Measurements from ENCODE around the gene REC114.

REC114 gene

DNA sequence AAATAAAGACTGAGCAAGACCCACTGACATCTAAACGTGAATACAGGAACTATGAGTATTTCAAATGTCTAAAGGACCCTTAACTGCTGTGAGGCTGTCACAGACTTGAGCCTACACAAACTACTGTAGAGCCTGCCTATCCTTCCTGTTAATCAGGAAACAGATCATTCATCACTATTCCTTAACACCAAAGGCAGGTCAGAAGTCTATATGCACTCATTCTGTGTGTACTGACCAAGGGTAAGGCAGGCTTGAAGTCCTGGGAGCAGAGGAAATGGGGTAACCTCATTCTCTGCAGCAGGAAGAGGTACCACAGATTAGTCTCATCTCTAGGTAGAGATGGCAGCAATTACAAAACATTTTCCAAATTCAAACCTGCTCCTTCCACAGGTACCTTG, 159.5 kb downstream of the REC114 start:
- no peak for DNase-seq (ENCODE audit: low read depth in 2 of 2, low spot score in 1 of 2)

DNA sequence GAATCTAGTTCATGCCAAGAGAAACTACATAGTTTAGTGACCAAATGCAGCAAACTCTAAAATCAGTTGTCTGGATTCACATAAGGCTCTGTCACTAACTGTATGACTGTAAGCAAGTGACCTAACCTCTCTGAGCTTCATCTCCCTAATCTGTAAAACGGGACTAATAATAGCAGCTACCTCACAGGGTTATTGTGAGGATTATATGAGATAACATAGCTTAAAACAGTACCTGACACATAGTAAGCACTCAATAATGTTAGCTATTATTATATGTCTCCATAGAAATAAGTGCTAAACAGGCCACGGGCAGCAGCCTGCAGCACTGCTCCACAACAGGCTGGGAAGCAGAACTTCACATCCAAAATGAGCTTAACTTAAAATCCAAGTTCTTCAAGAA, 160.0 kb downstream of the REC114 start:
- no peak for DNase-seq (ENCODE audit: low read depth in 2 of 2, low spot score in 1 of 2)

DNA sequence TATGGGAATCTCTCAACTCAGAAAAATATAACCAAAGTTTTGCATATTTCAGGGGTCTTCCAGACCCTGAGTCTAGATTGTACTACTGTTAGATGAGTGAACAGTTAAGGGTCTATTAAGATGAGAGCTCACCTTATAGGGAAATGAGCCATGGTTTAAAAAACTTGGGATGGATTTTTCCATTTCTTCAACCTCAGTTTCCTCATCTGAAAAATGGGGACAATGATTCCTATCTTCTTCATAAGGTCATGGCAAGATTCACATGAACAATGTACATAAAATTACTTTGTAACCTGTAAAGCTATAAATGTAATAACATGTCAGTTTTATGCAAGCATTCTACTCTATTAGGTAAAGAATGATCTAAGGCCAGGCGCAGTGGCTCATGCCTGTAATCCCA, 161.5 kb downstream of the REC114 start:
- no peak for DNase-seq (ENCODE audit: low read depth in 2 of 2, low spot score in 1 of 2)

DNA sequence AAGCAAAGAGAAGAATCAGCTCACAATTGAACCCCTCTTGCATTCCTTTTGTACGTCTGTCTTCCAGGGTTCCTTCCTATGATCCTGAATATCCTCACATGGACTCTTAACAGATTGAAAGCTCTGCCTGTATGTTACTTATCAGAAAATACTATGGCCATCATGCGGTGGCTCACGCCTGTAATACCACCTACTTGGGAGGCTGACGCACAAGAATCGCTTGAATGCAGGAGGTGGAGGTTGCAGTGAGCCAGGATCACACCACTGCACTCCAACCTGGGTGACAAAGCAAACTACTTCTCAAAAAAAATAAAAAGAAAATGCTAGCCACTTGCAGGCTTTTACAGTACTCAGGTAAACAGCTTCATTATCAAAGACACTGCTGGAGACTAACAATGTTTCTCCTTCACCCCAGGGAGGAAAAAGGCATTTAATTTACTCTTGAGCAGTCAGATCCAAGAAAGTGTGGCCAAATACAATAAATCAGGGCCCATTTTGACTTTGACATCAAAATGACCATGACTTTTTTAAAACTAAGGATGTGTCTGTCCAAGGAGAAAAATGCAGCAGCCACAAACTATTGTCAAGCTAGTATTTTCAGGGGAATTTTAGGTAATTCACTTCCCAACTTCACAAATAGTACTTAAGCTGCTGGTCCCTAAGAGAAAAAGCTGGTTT, 162.9 kb downstream of the REC114 start:
- no peak for DNase-seq (ENCODE audit: low read depth in 2 of 2, low spot score in 1 of 2)

DNA sequence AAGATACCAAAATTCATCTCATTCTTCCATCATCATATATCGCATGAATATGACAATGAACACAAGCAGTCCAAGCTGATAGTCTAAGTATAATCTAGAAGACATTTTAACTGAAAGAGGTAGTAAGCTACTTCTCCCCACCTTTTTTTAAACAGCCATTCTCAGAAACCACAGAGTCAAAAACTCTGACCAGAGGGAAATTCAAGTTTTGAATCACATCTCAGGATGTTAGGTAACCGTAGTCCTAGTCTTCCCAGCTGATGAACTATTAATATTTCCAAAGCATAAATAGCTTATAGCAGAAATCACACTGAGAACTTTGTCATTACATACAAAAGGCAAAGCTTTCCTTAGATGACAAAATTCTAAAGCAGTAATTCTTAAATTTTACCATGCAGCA, 164.4 kb downstream of the REC114 start:
- DNase-seq (ENCODE audit: low read depth in 2 of 2, low spot score in 1 of 2), result no peak

DNA sequence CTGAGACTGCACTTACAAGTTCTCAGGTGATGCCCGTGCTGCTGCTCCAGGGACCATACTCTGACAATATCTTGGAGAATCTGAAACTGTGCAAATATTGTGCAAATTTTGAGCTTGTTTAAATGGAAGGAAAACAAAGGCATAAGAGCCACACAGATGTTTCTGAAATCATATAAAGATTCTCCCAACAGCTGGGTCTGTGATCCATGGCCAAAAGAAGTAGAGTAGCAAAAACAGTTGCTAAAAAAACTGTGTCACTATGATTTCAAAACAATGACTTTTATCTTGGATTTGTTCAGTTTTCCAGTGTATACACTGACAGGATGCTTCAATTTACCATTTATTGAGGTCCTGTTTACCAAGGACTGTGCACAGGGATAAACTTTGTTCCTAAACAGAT, 164.9 kb downstream of the REC114 start:
- no peak for DNase-seq (ENCODE audit: low read depth in 2 of 2, low spot score in 1 of 2)

DNA sequence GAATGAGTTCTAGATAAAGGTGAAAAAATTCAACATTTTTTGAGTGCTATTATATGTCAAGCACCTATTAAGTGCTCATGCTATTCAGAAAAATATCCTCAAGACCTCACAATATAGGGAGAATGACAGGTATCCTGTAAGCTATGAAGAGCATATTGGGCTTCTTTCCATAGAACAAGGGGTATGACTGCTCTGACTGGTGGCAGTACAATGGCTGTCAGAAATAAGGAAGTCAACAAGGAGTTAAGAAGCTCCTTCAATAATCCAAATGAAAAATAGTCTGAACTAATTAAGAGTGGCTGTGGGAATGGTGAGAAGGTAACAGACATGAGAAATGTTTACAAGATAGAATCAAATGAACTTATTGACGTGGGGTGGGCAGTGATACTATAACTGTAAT, 165.5 kb downstream of the REC114 start:
- DNase-seq (ENCODE audit: low read depth in 2 of 2, low spot score in 1 of 2), result no peak

DNA sequence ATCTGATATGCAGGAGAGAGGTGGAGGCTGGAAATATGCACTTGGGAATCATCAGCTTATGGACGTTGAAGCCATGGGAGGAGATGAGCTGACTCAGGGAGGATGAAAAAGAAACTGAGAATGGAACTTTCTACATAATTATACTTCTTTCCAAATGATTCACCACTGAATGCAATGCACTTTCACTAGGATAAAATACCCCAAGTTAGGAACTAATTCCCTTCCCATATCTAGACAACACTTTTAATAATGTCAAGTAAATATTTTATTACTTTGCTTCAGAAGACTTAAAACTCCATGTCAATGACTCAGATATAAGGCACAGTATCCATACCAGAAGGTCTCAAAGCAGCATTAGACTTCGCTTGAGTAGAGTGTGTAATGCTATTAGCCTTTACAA, 166.0 kb downstream of the REC114 start:
- no peak for DNase-seq (ENCODE audit: low read depth in 2 of 2, low spot score in 1 of 2)
